Posterior vena cava (tissue), 2 donors: ENCODE data around the gene VPS37B. TPM values are rescaled to one million over a fixed set of nuclear protein-coding genes. Genes with fewer than 3 reads are reported as not detected.
"Not testable (repeated sequence)": the region's sequence is repeated elsewhere in the genome, so short reads cannot be mapped to it uniquely, and the experiment has no call there.

Source experiments
- DNase-seq: peaks from one replicate; pipeline ENCODE4 v3.0.0-alpha.2; 2020; ENCODE audit warnings: low spot score
- intact Hi-C, 2 donors: fragments of 100-400 bp; cut with DNase I; formaldehyde crosslinking; loops; one replicate each; pipeline versions ENCODE4 v1.14.1 to v1.14.2; 2022 to 2023
- long read RNA-seq, 2 donors: library from polyadenylated mRNA; unstranded; transcript quantifications; one replicate each; pipeline ENCODE4 v2.0.0, GENCODE V29; 2020 to 2021
- total RNA-seq, 2 donors: library from RNA; stranded (reverse); fragmentation: NEBNext Ultra II Directional; extraction: Animal tissue kit (Norgen Biotek cat#: 25700); gene quantifications; one replicate each; pipeline ENCODE4 v1.2.1, GENCODE V29; 2021
- donor health status: DM: yes; HTN: yes; CAD: no.
- donor health status: DM: yes; HTN: yes; CAD: no.

VPS37B gene
- 10 to 100 TPM; 18.3 to 22.3 TPM for total RNA-seq
- long read RNA-seq, donor 1, transcript VPS37B-201 (4 exons, 3,028 nt), result major isoform, 5 of 14 reads
- long read RNA-seq, donor 1, partial matches to known transcripts, result 0 of 14 reads
- long read RNA-seq, donor 1, other reads (novel, unspliced or antisense), result 9 of 14 reads
- long read RNA-seq, donor 2, partial matches to known transcripts, result 1 of 17 reads
- long read RNA-seq, donor 2, other reads (novel, unspliced or antisense), result 13 of 17 reads

- DNase-seq, result peak; percentile 97
- intact Hi-C loops, result no loop called here
These were observed at the start of gene VPS37B for GRCh38 chr12:122895704-122896636. Gene VPS37B (minus strand): TSS chr12:122896124. CDS start chr12:122896062, 62 bp downstream.

- intact Hi-C loops, result no loop called here
- no peak for DNase-seq
These were observed 49.0 kb upstream of the VPS37B start for GRCh38 chr12:122944605-122945592.

GRCh38 chr12:122943196-122943595, 47.3 kb upstream of the VPS37B start:
- intact Hi-C loops, result no loop called here
- no peak for DNase-seq

- DNase-seq, result no peak
- intact Hi-C loops, result no loop called here
These were observed 46.7 kb upstream of the VPS37B start for GRCh38 chr12:122942637-122943036.

GRCh38 chr12:122941351-122941750, 45.4 kb upstream of the VPS37B start:
- intact Hi-C loops, DNase-seq: not testable (repeated sequence)

GRCh38 chr12:122939125-122939524, 43.2 kb upstream of the VPS37B start:
- no peak for DNase-seq
- intact Hi-C loops, result no loop called here

- intact Hi-C loops, result no loop called here
- DNase-seq, result no peak
These were observed 41.7 kb upstream of the VPS37B start for GRCh38 chr12:122937622-122938091.

GRCh38 chr12:122935318-122935717, 39.4 kb upstream of the VPS37B start:
- intact Hi-C loops, result no loop called here
- DNase-seq, result no peak

- no peak for DNase-seq
- intact Hi-C loops, result no loop called here
These were observed 38.8 kb upstream of the VPS37B start for GRCh38 chr12:122934722-122935121.

GRCh38 chr12:122932207-122932606, 36.3 kb upstream of the VPS37B start:
- no peak for DNase-seq
- intact Hi-C loops, result no loop called here

GRCh38 chr12:122929812-122930211, 33.9 kb upstream of the VPS37B start:
- intact Hi-C loops, result no loop called here
- no peak for DNase-seq

GRCh38 chr12:122929148-122929538, 33.2 kb upstream of the VPS37B start:
- no peak for DNase-seq
- intact Hi-C loops, result no loop called here

GRCh38 chr12:122928404-122929147, 32.7 kb upstream of the VPS37B start:
- intact Hi-C loops, result no loop called here
- DNase-seq, result no peak

GRCh38 chr12:122927756-122928403, 32.0 kb upstream of the VPS37B start:
- DNase-seq, result no peak
- intact Hi-C loops, result no loop called here

GRCh38 chr12:122921917-122922316, 26.0 kb upstream of the VPS37B start:
- intact Hi-C loops, result no loop called here
- DNase-seq, result no peak

GRCh38 chr12:122920687-122921086, 24.8 kb upstream of the VPS37B start:
- DNase-seq, result no peak
- intact Hi-C loops, result no loop called here

- intact Hi-C loops, result no loop called here
- DNase-seq, result no peak
These were observed 22.9 kb upstream of the VPS37B start for GRCh38 chr12:122918827-122919226.

GRCh38 chr12:122917507-122918121, 21.7 kb upstream of the VPS37B start:
- DNase-seq, result no peak
- intact Hi-C loops, result no loop called here
